ENCODE results near the gene EYA2. TPM values are rescaled to one million over a fixed set of nuclear protein-coding genes. Genes with fewer than 3 reads are reported as not detected.

The EYA2 gene
- total and polyA plus RNA-seq, 4 donors = 1.6 to 4.4 (median 2.1) TPM

- Histone ChIP-seq H3K36me3 (ENCODE audit: control insufficient read depth in 4 of 4, insufficient read depth in 4 of 4, low read length in 4 of 4) (no peaks in the 10 kb centered on the region), H3K27me3 (ENCODE audit: control insufficient read depth in 3 of 3, insufficient read depth in 3 of 3, low read length in 2 of 3) (no peaks in the 10 kb centered on the region), H3K4me1 (ENCODE audit: control insufficient read depth in 5 of 5, insufficient read depth in 5 of 5, low read length in 5 of 5) (peaks cover 0 to 6% (median 0%) of the 10 kb centered on the region in 5 donors), H3K9ac (ENCODE audit: insufficient read depth in 1 of 2, low read length in 2 of 2) (no peak overlapping the region), H3K27ac (ENCODE audit: low read depth in 1 of 2, low read length in 1 of 2) (no peak overlapping the region), H3K9me3 (ENCODE audit: control insufficient read depth in 4 of 4, insufficient read depth in 3 of 4, low read length in 3 of 4) (peaks cover 0 to 14% (median 4%) of the 10 kb centered on the region in 4 donors), H3K4me3 (no peak overlapping the region)
- DNase-seq (no peak), ATAC-seq (ENCODE audit: insufficient read depth, low FRiP score) (no peak)
- 72 to 76% methylated on average over 2 of the region's 2 CpGs for WGBS, 2 donors
- TF ChIP-seq CTCF (IDR thresholded peaks at IDR 0.05; ENCODE audit: control extremely low read depth, extremely low read depth) = no peak
Measured at GRCh38 chr20:46985671-46986070, 91.0 kb downstream of the EYA2 start.

- TF ChIP-seq CTCF (IDR thresholded peaks at IDR 0.05; ENCODE audit: control extremely low read depth, extremely low read depth) = no peak
- peaks cover 0 to 6% (median 0%) of the 10 kb centered on the region in 5 donors for H3K4me1 ChIP-seq (ENCODE audit: control insufficient read depth in 5 of 5, insufficient read depth in 5 of 5, low read length in 5 of 5)
- no peak for ATAC-seq (ENCODE audit: insufficient read depth, low FRiP score)
- no peaks in the 10 kb centered on the region for H3K27me3 ChIP-seq (ENCODE audit: control insufficient read depth in 3 of 3, insufficient read depth in 3 of 3, low read length in 2 of 3)
- 67 to 69% methylated on average over 5 of the region's 5 CpGs for WGBS, 2 donors
- DNase-seq = no peak
- H3K4me3 ChIP-seq = no peak overlapping the region
- H3K36me3 ChIP-seq (ENCODE audit: control insufficient read depth in 4 of 4, insufficient read depth in 4 of 4, low read length in 4 of 4) = no peaks in the 10 kb centered on the region
- peaks cover 0 to 14% (median 4%) of the 10 kb centered on the region in 4 donors for H3K9me3 ChIP-seq (ENCODE audit: control insufficient read depth in 4 of 4, insufficient read depth in 3 of 4, low read length in 3 of 4)
- no peak overlapping the region for H3K27ac ChIP-seq (ENCODE audit: low read depth in 1 of 2, low read length in 1 of 2)
- no peak overlapping the region for H3K9ac ChIP-seq (ENCODE audit: insufficient read depth in 1 of 2, low read length in 2 of 2)
Measured at GRCh38 chr20:46987001-46987400, 92.4 kb downstream of the EYA2 start.

- ATAC-seq (ENCODE audit: insufficient read depth, low FRiP score) = no peak
- no peak overlapping the region for H3K4me3 ChIP-seq
- H3K27me3 ChIP-seq (ENCODE audit: control insufficient read depth in 3 of 3, insufficient read depth in 3 of 3, low read length in 2 of 3) = peaks cover 0 to under 1% (median 0%) of the 10 kb centered on the region in 3 donors
- peaks cover 0 to 6% (median 0%) of the 10 kb centered on the region in 5 donors for H3K4me1 ChIP-seq (ENCODE audit: control insufficient read depth in 5 of 5, insufficient read depth in 5 of 5, low read length in 5 of 5)
- no peak for DNase-seq
- no peaks in the 10 kb centered on the region for H3K9me3 ChIP-seq (ENCODE audit: control insufficient read depth in 4 of 4, insufficient read depth in 3 of 4, low read length in 3 of 4)
- H3K9ac ChIP-seq (ENCODE audit: insufficient read depth in 1 of 2, low read length in 2 of 2) = no peak overlapping the region
- H3K27ac ChIP-seq (ENCODE audit: low read depth in 1 of 2, low read length in 1 of 2) = no peak overlapping the region
- WGBS, 2 donors = 34 to 49% methylated on average over 12 of the region's 12 CpGs
- TF ChIP-seq CTCF (IDR thresholded peaks at IDR 0.05; ENCODE audit: control extremely low read depth, extremely low read depth) = no peak
- H3K36me3 ChIP-seq (ENCODE audit: control insufficient read depth in 4 of 4, insufficient read depth in 4 of 4, low read length in 4 of 4) = no peaks in the 10 kb centered on the region
Measured at GRCh38 chr20:46990017-46990595, 95.5 kb downstream of the EYA2 start.
